ENCODE measurements around the gene NDUFS2. TPM values are rescaled to one million over a fixed set of nuclear protein-coding genes. Genes with fewer than 3 reads are reported as not detected.

Gene NDUFS2
- total and polyA plus RNA-seq, 2 donors (not counting 1 experiment from before 2014, with no cell fraction given) = 53.9 to 82.3 TPM

GRCh38 chr1:161168906-161169305 lies 33.3 kb upstream of the NDUFS2 start:
- CTCF ChIA-PET = interaction anchor here (1.0 to 4.8 kb wide), 2 partner anchors 57 to 214 kb away, joined by 3 to 37 read pairs; partner anchors contain the start of gene TOMM40L
- H3K36me3 ChIP-seq (replicated peaks in 1 of 2; ENCODE audit: control extremely low read depth in 1 of 2, control insufficient read depth in 1 of 2, extremely low read depth in 1 of 2, insufficient read depth in 2 of 2, low read length in 1 of 2) = peaks cover 3 to 50% of the 10 kb centered on the region in 2 experiments

GRCh38 chr1:161171191-161171590 lies 31.0 kb upstream of the NDUFS2 start:
- H3K4me3 ChIP-seq (ENCODE audit: control extremely low read depth in 1 of 5, extremely low read depth in 1 of 5, insufficient read depth in 1 of 5, low read depth in 2 of 5, low read length in 4 of 5) = no peak overlapping the region
- CTCF ChIA-PET = interaction anchor here (0.9 to 1.2 kb wide), 4 partner anchors 13 to 54 kb away, joined by 3 to 5 read pairs (median 4); partner anchors contain the start of gene TOMM40L
- no peak for ATAC-seq (ENCODE audit: low read depth)
- peaks cover 3 to 65% of the 10 kb centered on the region in 2 experiments for H3K36me3 ChIP-seq (replicated peaks in 1 of 2; ENCODE audit: control extremely low read depth in 1 of 2, control insufficient read depth in 1 of 2, extremely low read depth in 1 of 2, insufficient read depth in 2 of 2, low read length in 1 of 2)
- Mint-ChIP-seq H3K27ac (no peak overlapping the region), H3K4me3 (no peak overlapping the region), H3K9me3 (ENCODE audit: insufficient read depth) (no peaks in the 10 kb centered on the region), H3K27me3 (no peaks in the 10 kb centered on the region), H3K4me1 (peaks cover 40% of the 10 kb centered on the region)
- peaks cover 7% of the 10 kb centered on the region for H4K20me1 ChIP-seq (ENCODE audit: control insufficient read depth, insufficient read depth, low read length, poor library complexity, severe bottlenecking)
- no peaks in the 10 kb centered on the region for H3K9me3 ChIP-seq (ENCODE audit: control extremely low read depth in 1 of 3, control insufficient read depth in 2 of 3, insufficient read depth in 1 of 3, low read length in 2 of 3)
- H3K4me1 ChIP-seq (ENCODE audit: control insufficient read depth in 2 of 2, insufficient read depth in 2 of 2, low read length in 2 of 2) = peaks cover 17 to 25% of the 10 kb centered on the region in 2 donors
- H3K79me2 ChIP-seq (ENCODE audit: control insufficient read depth, insufficient read depth, low read length) = peaks cover 34% of the 10 kb centered on the region
- DNase-seq = no peak
- no peak overlapping the region for H3K27ac ChIP-seq (ENCODE audit: low read length in 2 of 2)
- TF ChIP-seq CTCF (IDR thresholded peaks at IDR 0.05) (no peak), EZH2 (IDR thresholded peaks at IDR 0.05; ENCODE audit: borderline replicate concordance, insufficient read depth, low read depth, low read length, poor library complexity, severe bottlenecking) (no peak)
- intact Hi-C loops (cut with micrococcal nuclease) = no loop called here
- WGBS (ENCODE audit: insufficient coverage) = 100% methylated on average over 1 of the region's 5 CpGs
- H3K4me2 ChIP-seq (replicated peaks; ENCODE audit: low read depth, low read length, poor library complexity, severe bottlenecking) = no peak overlapping the region
- no peaks in the 10 kb centered on the region for H3K27me3 ChIP-seq (replicated peaks in 1 of 4; ENCODE audit: control extremely low read depth in 1 of 4, control insufficient read depth in 3 of 4, insufficient read depth in 4 of 4, low read length in 3 of 4)
- H3K9ac ChIP-seq (ENCODE audit: low read length) = no peak overlapping the region
- POLR2A ChIA-PET = no interaction called here
- no peak overlapping the region for H2AFZ ChIP-seq (ENCODE audit: insufficient read depth, low read depth, low read length, poor library complexity, severe bottlenecking)

More at GRCh38 chr1:161168906-161169305, 33.3 kb upstream of the NDUFS2 start:
- H3K9ac ChIP-seq (ENCODE audit: low read length) = no peak overlapping the region
- H2AFZ ChIP-seq (ENCODE audit: insufficient read depth, low read depth, low read length, poor library complexity, severe bottlenecking) = no peak overlapping the region
- POLR2A ChIA-PET = no interaction called here
- peaks cover 35% of the 10 kb centered on the region for H3K4me1 Mint-ChIP-seq
- WGBS (ENCODE audit: insufficient coverage) = 99% methylated on average over 7 of the region's 9 CpGs
- H3K4me3 Mint-ChIP-seq = peak overlapping the region; percentile 68
- H3K79me2 ChIP-seq (ENCODE audit: control insufficient read depth, insufficient read depth, low read length) = peaks cover 19% of the 10 kb centered on the region
- no peaks in the 10 kb centered on the region for H3K9me3 ChIP-seq (ENCODE audit: control extremely low read depth in 1 of 3, control insufficient read depth in 2 of 3, insufficient read depth in 1 of 3, low read length in 2 of 3)
- H3K27me3 ChIP-seq (replicated peaks in 1 of 4; ENCODE audit: control extremely low read depth in 1 of 4, control insufficient read depth in 3 of 4, insufficient read depth in 4 of 4, low read length in 3 of 4) = no peaks in the 10 kb centered on the region
- TF ChIP-seq CTCF (IDR thresholded peaks at IDR 0.05) (no peak), EZH2 (IDR thresholded peaks at IDR 0.05; ENCODE audit: borderline replicate concordance, insufficient read depth, low read depth, low read length, poor library complexity, severe bottlenecking) (no peak)
- no peaks in the 10 kb centered on the region for H3K27me3 Mint-ChIP-seq
- no peak overlapping the region for H3K27ac Mint-ChIP-seq
- ATAC-seq (ENCODE audit: low read depth) (no peak), DNase-seq (no peak)
- no peak overlapping the region for H3K4me3 ChIP-seq (ENCODE audit: control extremely low read depth in 1 of 5, extremely low read depth in 1 of 5, insufficient read depth in 1 of 5, low read depth in 2 of 5, low read length in 4 of 5)
- H3K4me1 ChIP-seq (ENCODE audit: control insufficient read depth in 2 of 2, insufficient read depth in 2 of 2, low read length in 2 of 2) = peaks cover 14 to 27% of the 10 kb centered on the region in 2 donors
- intact Hi-C loops (cut with micrococcal nuclease) = no loop called here
- no peaks in the 10 kb centered on the region for H3K9me3 Mint-ChIP-seq (ENCODE audit: insufficient read depth)
- H3K27ac ChIP-seq (ENCODE audit: low read length in 2 of 2) = no peak overlapping the region
- H3K4me2 ChIP-seq (replicated peaks; ENCODE audit: low read depth, low read length, poor library complexity, severe bottlenecking) = no peak overlapping the region
- H4K20me1 ChIP-seq (ENCODE audit: control insufficient read depth, insufficient read depth, low read length, poor library complexity, severe bottlenecking) = peaks cover 5% of the 10 kb centered on the region

All from B cell (primary cell).